ENCODE data around the gene EXOC4. TPM values are rescaled to one million over a fixed set of nuclear protein-coding genes. Genes with fewer than 3 reads are reported as not detected.

Gene EXOC4
- total RNA-seq, 4 donors from 2014 or later = 59.2 to 88.7 (median 71.6) TPM

DNA sequence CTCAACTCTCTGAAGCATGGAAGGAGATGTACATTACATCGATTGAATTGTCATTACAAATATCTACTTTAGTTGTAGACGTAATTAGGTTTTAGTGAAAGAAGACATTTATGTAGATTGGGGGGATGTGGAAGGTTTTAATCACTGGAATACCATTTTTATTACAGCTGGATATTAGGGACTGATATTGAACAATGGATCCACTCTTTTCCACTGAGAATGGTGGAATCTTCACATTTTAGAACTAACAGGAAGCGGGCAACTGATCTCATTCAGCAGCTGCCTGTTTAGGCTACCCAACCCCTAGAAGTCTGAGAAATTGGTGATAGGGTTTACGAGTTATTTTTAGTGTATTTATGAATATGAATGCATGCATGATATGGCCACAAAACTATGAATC lies 538.0 kb downstream of the EXOC4 start:
- TF ChIP-seq, protein P1, sequence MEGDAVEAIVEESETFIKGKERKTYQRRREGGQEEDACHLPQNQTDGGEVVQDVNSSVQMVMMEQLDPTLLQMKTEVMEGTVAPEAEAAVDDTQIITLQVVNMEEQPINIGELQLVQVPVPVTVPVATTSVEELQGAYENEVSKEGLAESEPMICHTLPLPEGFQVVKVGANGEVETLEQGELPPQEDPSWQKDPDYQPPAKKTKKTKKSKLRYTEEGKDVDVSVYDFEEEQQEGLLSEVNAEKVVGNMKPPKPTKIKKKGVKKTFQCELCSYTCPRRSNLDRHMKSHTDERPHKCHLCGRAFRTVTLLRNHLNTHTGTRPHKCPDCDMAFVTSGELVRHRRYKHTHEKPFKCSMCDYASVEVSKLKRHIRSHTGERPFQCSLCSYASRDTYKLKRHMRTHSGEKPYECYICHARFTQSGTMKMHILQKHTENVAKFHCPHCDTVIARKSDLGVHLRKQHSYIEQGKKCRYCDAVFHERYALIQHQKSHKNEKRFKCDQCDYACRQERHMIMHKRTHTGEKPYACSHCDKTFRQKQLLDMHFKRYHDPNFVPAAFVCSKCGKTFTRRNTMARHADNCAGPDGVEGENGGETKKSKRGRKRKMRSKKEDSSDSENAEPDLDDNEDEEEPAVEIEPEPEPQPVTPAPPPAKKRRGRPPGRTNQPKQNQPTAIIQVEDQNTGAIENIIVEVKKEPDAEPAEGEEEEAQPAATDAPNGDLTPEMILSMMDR (IDR thresholded peaks at IDR 0.05) = no peak
- ATAC-seq (ENCODE audit: low FRiP score) (no peak), DNase-seq (ENCODE audit: low spot score) (no peak)

- TF ChIP-seq, protein P1 (IDR thresholded peaks at IDR 0.05) = no peak
- no peak for DNase-seq (ENCODE audit: low spot score)
- no peak for ATAC-seq (ENCODE audit: low FRiP score)
Observed at GRCh38 chr7:133794479-133794878, 541.6 kb downstream of the EXOC4 start.

DNA sequence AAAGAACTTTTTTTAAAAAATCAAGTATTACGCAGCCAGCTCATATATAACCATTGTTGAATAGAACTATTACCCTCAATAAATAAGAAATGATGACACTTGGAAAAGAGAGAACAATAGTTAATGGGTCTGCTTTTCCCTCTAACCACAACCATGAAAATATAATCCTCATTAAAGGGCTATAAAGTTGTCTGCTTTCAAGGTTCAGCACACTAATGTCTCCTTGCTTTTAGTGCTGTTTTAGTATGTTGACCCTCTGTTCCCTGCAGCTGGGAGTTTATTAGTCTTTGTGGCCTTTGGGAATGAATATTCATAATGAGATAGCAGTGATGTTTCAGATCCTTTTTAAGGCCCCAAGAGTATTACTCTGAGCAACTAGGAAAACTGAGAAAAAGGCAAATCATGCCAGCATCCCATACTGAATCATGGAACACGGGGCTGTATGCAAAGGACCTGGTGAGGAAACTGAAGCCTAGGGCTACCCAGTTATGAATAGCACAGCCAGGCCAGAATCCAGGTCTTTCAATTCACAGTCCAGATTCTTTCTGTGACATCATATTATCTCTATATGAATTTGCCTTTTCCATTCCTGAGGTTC lies 542.3 kb downstream of the EXOC4 start:
- DNase-seq (ENCODE audit: low spot score) = no peak
- TF ChIP-seq, protein P1 (IDR thresholded peaks at IDR 0.05) = no peak
- ATAC-seq (ENCODE audit: low FRiP score) = no peak

GRCh38 chr7:133796782-133797745 lies 544.2 kb downstream of the EXOC4 start:
- TF ChIP-seq, protein P1 (IDR thresholded peaks at IDR 0.05) = no peak
- ATAC-seq (ENCODE audit: low FRiP score) (no peak), DNase-seq (ENCODE audit: low spot score) (no peak)

GRCh38 chr7:133797818-133798520 lies 545.1 kb downstream of the EXOC4 start:
- TF ChIP-seq, protein P1 (IDR thresholded peaks at IDR 0.05) = no peak
- ATAC-seq (ENCODE audit: low FRiP score) (no peak), DNase-seq (ENCODE audit: low spot score) (no peak)

GRCh38 chr7:133801341-133801740 lies 548.5 kb downstream of the EXOC4 start:
- ATAC-seq (ENCODE audit: low FRiP score) (no peak), DNase-seq (ENCODE audit: low spot score) (no peak)
- TF ChIP-seq, protein P1 (IDR thresholded peaks at IDR 0.05) = no peak

Measured in omental fat pad (tissue), 4 donors.